PFSK-1 (cell line): ENCODE measurements around the gene CD244.

Experiments used
- FOXP2 ChIP-seq: optimal IDR thresholded peaks from 2 replicates; pipeline ENCODE3; 2011; ENCODE audit warnings: borderline replicate concordance, control low read depth, inconsistent platforms; ENCODE audit not compliant: insufficient read depth; ENCODE audit errors: extremely low read length, extremely low read depth
- POLR2AphosphoS5 ChIP-seq: IDR thresholded peaks from 2 replicates; pipeline ENCODE4 v1.6.1; 2012; ENCODE audit warnings: low read depth, mild to moderate bottlenecking, control low read depth, low read length, moderate library complexity
- SIN3A ChIP-seq: IDR thresholded peaks from 2 replicates; pipeline ENCODE4 v1.6.1; 2012; ENCODE audit warnings: mild to moderate bottlenecking, low read length, moderate library complexity, borderline replicate concordance; ENCODE audit not compliant: insufficient read depth
- TAF1 ChIP-seq: IDR thresholded peaks from 2 replicates; pipeline ENCODE4 v1.6.1; 2012; ENCODE audit warnings: low read length, control low read depth, borderline replicate concordance; ENCODE audit not compliant: insufficient read depth
- TF ChIP-seq, protein P1 (sequence below), 2 experiments: IDR thresholded peaks; 2 replicates each; pipeline versions ENCODE4 v1.6.1 to v1.8.0; 2011 to 2012; ENCODE audit warnings: low read depth in 2 of 2, low read length in 2 of 2, control low read depth in 1 of 2, inconsistent platforms in 1 of 2, mild to moderate bottlenecking in 1 of 2, moderate library complexity in 1 of 2; ENCODE audit not compliant: insufficient read depth in 1 of 2

CD244 gene

DNA sequence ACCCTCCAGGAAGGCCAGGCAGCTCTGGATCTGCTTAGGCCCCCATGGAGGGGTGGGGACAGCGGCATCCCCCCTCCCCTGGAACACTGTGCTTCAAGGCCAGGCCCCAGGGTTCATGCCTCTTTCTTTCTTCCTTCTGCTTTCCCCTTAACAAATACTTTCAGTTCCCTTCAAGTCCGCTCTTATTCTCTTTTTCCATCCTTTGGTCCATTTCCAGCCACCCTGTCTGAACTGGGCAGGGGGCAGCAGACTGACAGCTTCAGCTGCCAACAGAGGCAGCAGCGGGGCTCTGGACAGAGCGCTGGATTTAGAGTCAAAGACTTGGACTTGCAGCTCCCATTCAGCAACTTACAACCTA, 1.1 kb upstream of the CD244 start:
- TF ChIP-seq TAF1 = no peak
- TF ChIP-seq FOXP2 = no peak
- TF ChIP-seq POLR2AphosphoS5 = no peak
- TF ChIP-seq, protein P1, sequence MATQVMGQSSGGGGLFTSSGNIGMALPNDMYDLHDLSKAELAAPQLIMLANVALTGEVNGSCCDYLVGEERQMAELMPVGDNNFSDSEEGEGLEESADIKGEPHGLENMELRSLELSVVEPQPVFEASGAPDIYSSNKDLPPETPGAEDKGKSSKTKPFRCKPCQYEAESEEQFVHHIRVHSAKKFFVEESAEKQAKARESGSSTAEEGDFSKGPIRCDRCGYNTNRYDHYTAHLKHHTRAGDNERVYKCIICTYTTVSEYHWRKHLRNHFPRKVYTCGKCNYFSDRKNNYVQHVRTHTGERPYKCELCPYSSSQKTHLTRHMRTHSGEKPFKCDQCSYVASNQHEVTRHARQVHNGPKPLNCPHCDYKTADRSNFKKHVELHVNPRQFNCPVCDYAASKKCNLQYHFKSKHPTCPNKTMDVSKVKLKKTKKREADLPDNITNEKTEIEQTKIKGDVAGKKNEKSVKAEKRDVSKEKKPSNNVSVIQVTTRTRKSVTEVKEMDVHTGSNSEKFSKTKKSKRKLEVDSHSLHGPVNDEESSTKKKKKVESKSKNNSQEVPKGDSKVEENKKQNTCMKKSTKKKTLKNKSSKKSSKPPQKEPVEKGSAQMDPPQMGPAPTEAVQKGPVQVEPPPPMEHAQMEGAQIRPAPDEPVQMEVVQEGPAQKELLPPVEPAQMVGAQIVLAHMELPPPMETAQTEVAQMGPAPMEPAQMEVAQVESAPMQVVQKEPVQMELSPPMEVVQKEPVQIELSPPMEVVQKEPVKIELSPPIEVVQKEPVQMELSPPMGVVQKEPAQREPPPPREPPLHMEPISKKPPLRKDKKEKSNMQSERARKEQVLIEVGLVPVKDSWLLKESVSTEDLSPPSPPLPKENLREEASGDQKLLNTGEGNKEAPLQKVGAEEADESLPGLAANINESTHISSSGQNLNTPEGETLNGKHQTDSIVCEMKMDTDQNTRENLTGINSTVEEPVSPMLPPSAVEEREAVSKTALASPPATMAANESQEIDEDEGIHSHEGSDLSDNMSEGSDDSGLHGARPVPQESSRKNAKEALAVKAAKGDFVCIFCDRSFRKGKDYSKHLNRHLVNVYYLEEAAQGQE (IDR thresholded peaks at IDR 0.05; ENCODE audit: insufficient read depth in 1 of 2, low read depth in 2 of 2, low read length in 2 of 2) = no peak
- no peak for TF ChIP-seq SIN3A

- TF ChIP-seq POLR2AphosphoS5 (no peak), SIN3A (no peak), FOXP2 (no peak), TAF1 (no peak)
- TF ChIP-seq, protein P1 (IDR thresholded peaks at IDR 0.05; ENCODE audit: insufficient read depth in 1 of 2, low read depth in 2 of 2, low read length in 2 of 2) = no peak
These were observed 530 bp upstream of the CD244 start for GRCh38 chr1:160863061-160863773.

- no peak for TF ChIP-seq POLR2AphosphoS5
These were observed 1.7 kb downstream of the CD244 start for GRCh38 chr1:160860840-160861505.

DNA sequence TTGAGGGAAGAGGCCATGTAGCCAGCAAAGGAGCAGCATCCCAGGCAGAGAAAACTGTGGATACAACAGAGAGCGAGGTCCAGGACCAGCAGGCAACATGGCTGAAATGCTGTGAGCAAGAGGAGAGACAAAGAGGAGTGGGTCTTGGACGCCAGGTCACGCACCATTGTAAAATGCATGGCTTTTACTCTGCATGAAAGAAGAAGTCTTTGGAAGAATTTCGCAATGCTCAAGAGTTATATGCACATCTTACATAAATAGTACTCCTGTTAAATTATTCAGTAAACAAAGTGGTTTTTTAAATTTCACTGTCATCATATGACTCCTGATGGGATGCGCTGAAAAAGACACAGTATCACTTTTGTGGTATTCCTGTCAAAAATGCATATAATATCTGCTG, 3.5 kb downstream of the CD244 start:
- TF ChIP-seq POLR2AphosphoS5 (no peak), TAF1 (no peak), FOXP2 (no peak), SIN3A (no peak)
- TF ChIP-seq, protein P1 (IDR thresholded peaks at IDR 0.05; ENCODE audit: insufficient read depth in 1 of 2, low read depth in 2 of 2, low read length in 2 of 2) = no peak

DNA sequence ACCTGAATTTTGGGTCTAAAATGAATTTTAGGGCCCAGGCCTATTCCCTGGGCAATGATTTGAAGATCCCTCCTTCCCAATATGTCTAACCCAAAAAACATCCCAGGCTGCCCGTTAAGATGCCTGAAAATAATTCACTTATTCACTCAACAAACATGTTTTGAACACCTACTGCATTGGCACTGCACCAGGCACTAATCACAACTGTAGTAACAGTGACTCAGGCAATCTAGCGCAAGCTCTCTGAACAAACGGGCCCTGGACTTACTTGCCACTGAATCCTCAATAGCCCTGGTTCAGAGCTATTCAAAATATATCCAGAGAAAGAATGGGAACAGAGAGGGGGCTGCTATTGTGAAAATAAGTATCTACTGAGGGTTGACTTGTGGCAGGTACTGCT, 4.2 kb downstream of the CD244 start:
- TF ChIP-seq FOXP2 (no peak), TAF1 (no peak), POLR2AphosphoS5 (no peak), SIN3A (no peak)
- TF ChIP-seq, protein P1 (IDR thresholded peaks at IDR 0.05; ENCODE audit: insufficient read depth in 1 of 2, low read depth in 2 of 2, low read length in 2 of 2) = no peak
